GM12878 (cell line): Measurements from ENCODE around the gene CCDC149. TPM values are rescaled to one million over a fixed set of nuclear protein-coding genes. Genes with fewer than 3 reads are reported as not detected.

Source experiments
- ATAC-seq: fragments of 200-7000 bp; cut with Tn5 transposase; 3 replicates; pipeline ENCODE4 v1.9.1; 2020; ENCODE audit warnings: mild to moderate bottlenecking, moderate library complexity
- BruUV-seq: library from RNA; stranded (reverse); fragments of 400-500 nt; replicated peaks from 2 replicates; lab custom pipeline; 2021; lab: Mats Ljungman, UMichigan
- CTCF ChIA-PET: fragments of 300-600 bp; sonication (Branson Sonifier 250); formaldehyde crosslinking; extraction: SDS; loops from one replicate; lab custom pipeline; 2021; ENCODE audit warnings: inconsistent platforms; lab: Yijun Ruan, JAX
- POLR2A ChIA-PET: fragments of 350-600 bp; formaldehyde crosslinking; extraction: SDS; loops from one replicate; lab custom pipeline; 2021; ENCODE audit warnings: inconsistent platforms; lab: Charles Lee
- RAD21 ChIA-PET: fragments of 300-600 bp; sonication (Branson Sonifier 250); formaldehyde crosslinking; loops from one replicate; lab custom pipeline; 2023; ENCODE audit warnings: antibody characterized with exemption; ENCODE audit not compliant: unreplicated experiment; lab: Charles Lee
- SMC1A ChIA-PET: fragments of 300-600 bp; sonication (Branson Sonifier 250); formaldehyde crosslinking; loops from one replicate; lab custom pipeline; 2023; ENCODE audit not compliant: unreplicated experiment, uncharacterized antibody; lab: Charles Lee
- DNase-seq: peaks from one replicate; pipeline ENCODE4 v3.0.0-alpha.2; 2011; ENCODE audit warnings: low read depth, low spot score
- FAIRE-seq: peaks from 3 replicates; lab custom pipeline; 2011; peaks lifted over from hg19 to GRCh38; lab: Jason Lieb, UNC
- H2AFZ ChIP-seq: 2 replicates; pipeline ENCODE4 v1.6.0; 2011; ENCODE audit warnings: low read depth, low read length, control low read depth; ENCODE audit not compliant: control insufficient read depth
- H3K27ac ChIP-seq: 2 replicates; pipeline ENCODE4 v1.5.1; 2011; ENCODE audit warnings: control low read depth; ENCODE audit not compliant: control insufficient read depth, insufficient read depth
- H3K27me3 ChIP-seq, 2 experiments: replicated peaks in 1 of 2; 2 replicates each; pipeline versions ENCODE4 v1.6.0 to v1.6.1; 2011; ENCODE audit warnings: low read length in 1 of 2; ENCODE audit not compliant: control insufficient read depth in 2 of 2, insufficient read depth in 2 of 2
- H3K36me3 ChIP-seq, 2 experiments: 2 replicates each; pipeline ENCODE4 v1.5.1; 2011; ENCODE audit warnings: low read length in 1 of 2; ENCODE audit not compliant: control insufficient read depth in 2 of 2, insufficient read depth in 2 of 2
- H3K4me1 ChIP-seq: 2 replicates; pipeline ENCODE4 v1.6.1; 2011; ENCODE audit warnings: mild to moderate bottlenecking, low read length, moderate library complexity, mixed read lengths; ENCODE audit not compliant: control insufficient read depth, insufficient read depth
- H3K4me2 ChIP-seq: 2 replicates; pipeline ENCODE4 v1.6.0; 2011; ENCODE audit warnings: control low read depth; ENCODE audit not compliant: control insufficient read depth, insufficient read depth
- H3K4me3 ChIP-seq: fragments of 200-600 bp; sonication (generic); 2 replicates; pipeline ENCODE4 v1.5.1; 2016
- H3K79me2 ChIP-seq: 2 replicates; pipeline ENCODE4 v1.6.0; 2011; ENCODE audit warnings: low read length; ENCODE audit not compliant: control insufficient read depth, insufficient read depth
- H3K9ac ChIP-seq: 2 replicates; pipeline ENCODE4 v1.8.0; 2011; ENCODE audit warnings: low read length, control low read depth, mixed read lengths; ENCODE audit not compliant: control insufficient read depth, insufficient read depth
- H3K9me3 ChIP-seq: replicated peaks from 3 replicates; pipeline ENCODE4 v1.5.1; 2011; ENCODE audit warnings: mild to moderate bottlenecking, low read length; ENCODE audit not compliant: control insufficient read depth, insufficient read depth
- H4K20me1 ChIP-seq: 2 replicates; pipeline ENCODE4 v1.6.0; 2011; ENCODE audit not compliant: control insufficient read depth, insufficient read depth
- BACH1 ChIP-seq: fragments of 450-650 bp; IDR thresholded peaks from 2 replicates; pipeline ENCODE4 v1.6.1; 2017; ENCODE audit warnings: mild to moderate bottlenecking, borderline replicate concordance
- ETV6 ChIP-seq, 2 experiments: fragments of 450-650 bp in 1 of 2; IDR thresholded peaks in 1 of 2; conservative IDR thresholded peaks in 1 of 2; 2 replicates each; pipeline ENCODE4 v1.6.1; 2014; ENCODE audit warnings: antibody characterized with exemption in 1 of 2, borderline replicate concordance in 1 of 2, low read depth in 1 of 2, mild to moderate bottlenecking in 1 of 2, moderate library complexity in 1 of 2
- HCFC1 ChIP-seq: fragments of 150-350 bp; IDR thresholded peaks from 2 replicates; pipeline ENCODE4 v1.6.1; 2014; ENCODE audit warnings: low read length
- NFIC ChIP-seq: IDR thresholded peaks from 2 replicates; pipeline ENCODE4 v1.6.1; 2012; ENCODE audit warnings: low read depth, mild to moderate bottlenecking, inconsistent platforms, low read length, moderate library complexity
- NR2C1 ChIP-seq: fragments of 450-650 bp; IDR thresholded peaks from 2 replicates; pipeline ENCODE4 v1.6.1; 2017; ENCODE audit warnings: antibody characterized with exemption, mild to moderate bottlenecking, moderate library complexity
- NRF1 ChIP-seq: conservative IDR thresholded peaks from 2 replicates; pipeline ENCODE4 v1.6.1; 2011; ENCODE audit warnings: mild to moderate bottlenecking, low read depth, low read length, improper control_type of control experiment
- RELA ChIP-seq: fragments of 450-650 bp; IDR thresholded peaks from 2 replicates; pipeline ENCODE4 v1.8.0; 2014; ENCODE audit warnings: borderline replicate concordance; ENCODE audit not compliant: partially characterized antibody
- SIX5 ChIP-seq: IDR thresholded peaks from 2 replicates; pipeline ENCODE4 v1.6.1; 2011; ENCODE audit warnings: mild to moderate bottlenecking, low read depth, low read length, moderate library complexity; ENCODE audit not compliant: severe bottlenecking
- SMAD5 ChIP-seq: IDR thresholded peaks from 2 replicates; pipeline ENCODE4 v1.6.1; 2016; ENCODE audit warnings: antibody characterized with exemption, low read depth
- TAF1 ChIP-seq: IDR thresholded peaks from 2 replicates; pipeline ENCODE4 v1.6.1; 2011; ENCODE audit warnings: mild to moderate bottlenecking, low read depth, low read length, borderline replicate concordance
- ZNF384 ChIP-seq: IDR thresholded peaks from 2 replicates; pipeline ENCODE4 v1.6.1; 2012; ENCODE audit warnings: low read depth, mild to moderate bottlenecking, low read length, improper control_type of control experiment, borderline replicate concordance
- ZNF687 ChIP-seq: fragments of 450-650 bp; IDR thresholded peaks from 2 replicates; pipeline ENCODE4 v1.6.1; 2017; ENCODE audit warnings: mild to moderate bottlenecking, moderate library complexity
- ZSCAN29 ChIP-seq: fragments of 450-650 bp; IDR thresholded peaks from 2 replicates; pipeline ENCODE4 v1.6.1; 2017; ENCODE audit warnings: mild to moderate bottlenecking, moderate library complexity
- WGBS: methylation state at CpG from one replicate; pipeline ENCODE4 v1.1.6; 2016; ENCODE audit warnings: low lambda C conversion rate; ENCODE audit not compliant: insufficient replicate concordance, insufficient coverage; ENCODE audit errors: missing lambda C conversion rate; 5-methylcytosine and 5-hydroxymethylcytosine counted together
- in situ Hi-C: fragments of 300-500 bp; cut with MboI; formaldehyde crosslinking; loops from 9 replicates; pipeline ENCODE4 v1.14.3; 2018; ENCODE audit warnings: mixed read lengths
- intact Hi-C: fragments of 100-400 bp; cut with micrococcal nuclease; formaldehyde crosslinking; loops from one replicate; pipeline ENCODE4 v1.14.2; 2022; ENCODE audit not compliant: unreplicated experiment
- polyA plus RNA-seq, 11 experiments: library from polyadenylated mRNA; depleted of rRNA in 4 of 11; unstranded in 6 of 11; stranded (reverse) in 5 of 11; fragments of >200 nt; fragmentation: Nextera tagmentation in 4 of 11; fragmentation: Illumina TruSeq in 1 of 11; extraction: Ambion mirVana in 4 of 11; extraction: Trizol in 1 of 11; gene quantifications; 1 replicate in 1 of 11; 2 replicates in 10 of 11; pipeline versions ENCODE4 v1.2.1 to v1.2.3, GENCODE V29; 2011 to 2016; ENCODE audit warnings: inconsistent platforms in 2 of 11, missing spikeins in 2 of 11, low read depth in 1 of 11
- total RNA-seq, 4 experiments: library from RNA; depleted of rRNA in 3 of 4; stranded (reverse); fragments of >200 nt in 3 of 4; fragmentation: Illumina TruSeq in 1 of 4; extraction: Trizol in 1 of 4; gene quantifications; 2 replicates each; pipeline versions ENCODE4 v1.2.1 to v1.2.3, GENCODE V29; 2013 to 2021
- TF ChIP-seq, protein P1 (sequence below): fragments of 450-650 bp; IDR thresholded peaks from 2 replicates; pipeline ENCODE4 v1.6.1; 2017; ENCODE audit warnings: mild to moderate bottlenecking, moderate library complexity

The CCDC149 gene
- total and polyA plus RNA-seq, 10 of the 15 experiments (the other 5 are each of a cell fraction or from before 2014, with no cell fraction given): 0.03 to 0.04 (median 0.04) TPM; not detected in 7

DNA sequence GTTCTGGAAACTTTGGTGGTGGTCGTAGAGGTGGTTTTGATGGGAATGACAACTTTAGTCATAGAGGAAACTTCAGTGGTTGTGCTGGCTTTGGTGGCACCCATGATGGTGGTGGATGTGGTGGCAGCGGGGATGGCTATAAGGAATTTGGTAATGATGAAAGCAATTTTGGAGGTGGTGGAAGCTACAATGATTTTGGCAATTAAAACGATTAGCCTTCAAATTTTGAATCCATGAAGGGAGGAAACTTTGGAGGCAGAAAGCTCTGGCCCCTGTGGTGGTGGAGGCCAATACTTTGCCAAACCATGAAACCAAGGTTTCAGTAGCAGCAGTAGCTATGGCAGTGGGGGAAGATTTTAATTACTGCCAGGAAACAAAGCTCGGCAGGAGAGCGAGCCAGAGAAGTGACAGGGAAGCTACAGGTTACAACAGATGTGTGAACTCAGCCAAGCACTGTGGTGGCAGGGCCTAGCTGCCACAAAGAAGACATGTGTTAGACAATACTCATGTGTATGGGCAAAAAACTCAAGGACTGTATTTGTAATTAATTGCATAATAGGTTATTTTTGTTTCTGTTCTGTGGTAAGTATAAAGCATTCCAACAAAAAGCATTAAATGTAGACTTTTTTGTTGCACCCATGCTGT, 140.7 kb downstream of the CCDC149 start:
- intact Hi-C loops (no loop called here), in situ Hi-C loops (no loop called here)
- H3K9ac ChIP-seq: no peak overlapping the region
- DNase-seq: no peak
- H3K27ac ChIP-seq: no peak overlapping the region
- H3K36me3 ChIP-seq: no peaks in the 10 kb centered on the region
- H3K79me2 ChIP-seq: no peaks in the 10 kb centered on the region
- ChIA-PET CTCF (no interaction called here), POLR2A (no interaction called here), RAD21 (no interaction called here), SMC1A (interaction anchor here (0.8 kb wide), 1 partner anchor 16 kb away, joined by 3 read pairs; no protein-coding TSS in a partner anchor)
- ATAC-seq: no peak
- no peaks in the 10 kb centered on the region for H4K20me1 ChIP-seq
- H2AFZ ChIP-seq: no peak overlapping the region
- no peaks in the 10 kb centered on the region for H3K27me3 ChIP-seq
- no peak for FAIRE-seq
- H3K9me3 ChIP-seq: no peaks in the 10 kb centered on the region
- peaks cover 11% of the 10 kb centered on the region for H3K4me1 ChIP-seq
- no TSS peak for BruUV-seq
- H3K4me3 ChIP-seq: no peak overlapping the region
- no peak for TF ChIP-seq HCFC1
- TF ChIP-seq ZSCAN29: no peak
- TF ChIP-seq NFIC: no peak
- TF ChIP-seq ETV6 (conservative IDR thresholded peaks at IDR 0.05 in 1 of 2, IDR thresholded peaks at IDR 0.05 in 1 of 2; ENCODE audit: borderline replicate concordance in 1 of 2, low read depth in 1 of 2): no peak
- TF ChIP-seq ZNF384: no peak
- TF ChIP-seq SIX5: no peak
- TF ChIP-seq NRF1: no peak
- TF ChIP-seq BACH1: no peak
- TF ChIP-seq ZNF687: no peak
- TF ChIP-seq NR2C1: no peak
- TF ChIP-seq SMAD5: no peak
- TF ChIP-seq, protein P1, sequence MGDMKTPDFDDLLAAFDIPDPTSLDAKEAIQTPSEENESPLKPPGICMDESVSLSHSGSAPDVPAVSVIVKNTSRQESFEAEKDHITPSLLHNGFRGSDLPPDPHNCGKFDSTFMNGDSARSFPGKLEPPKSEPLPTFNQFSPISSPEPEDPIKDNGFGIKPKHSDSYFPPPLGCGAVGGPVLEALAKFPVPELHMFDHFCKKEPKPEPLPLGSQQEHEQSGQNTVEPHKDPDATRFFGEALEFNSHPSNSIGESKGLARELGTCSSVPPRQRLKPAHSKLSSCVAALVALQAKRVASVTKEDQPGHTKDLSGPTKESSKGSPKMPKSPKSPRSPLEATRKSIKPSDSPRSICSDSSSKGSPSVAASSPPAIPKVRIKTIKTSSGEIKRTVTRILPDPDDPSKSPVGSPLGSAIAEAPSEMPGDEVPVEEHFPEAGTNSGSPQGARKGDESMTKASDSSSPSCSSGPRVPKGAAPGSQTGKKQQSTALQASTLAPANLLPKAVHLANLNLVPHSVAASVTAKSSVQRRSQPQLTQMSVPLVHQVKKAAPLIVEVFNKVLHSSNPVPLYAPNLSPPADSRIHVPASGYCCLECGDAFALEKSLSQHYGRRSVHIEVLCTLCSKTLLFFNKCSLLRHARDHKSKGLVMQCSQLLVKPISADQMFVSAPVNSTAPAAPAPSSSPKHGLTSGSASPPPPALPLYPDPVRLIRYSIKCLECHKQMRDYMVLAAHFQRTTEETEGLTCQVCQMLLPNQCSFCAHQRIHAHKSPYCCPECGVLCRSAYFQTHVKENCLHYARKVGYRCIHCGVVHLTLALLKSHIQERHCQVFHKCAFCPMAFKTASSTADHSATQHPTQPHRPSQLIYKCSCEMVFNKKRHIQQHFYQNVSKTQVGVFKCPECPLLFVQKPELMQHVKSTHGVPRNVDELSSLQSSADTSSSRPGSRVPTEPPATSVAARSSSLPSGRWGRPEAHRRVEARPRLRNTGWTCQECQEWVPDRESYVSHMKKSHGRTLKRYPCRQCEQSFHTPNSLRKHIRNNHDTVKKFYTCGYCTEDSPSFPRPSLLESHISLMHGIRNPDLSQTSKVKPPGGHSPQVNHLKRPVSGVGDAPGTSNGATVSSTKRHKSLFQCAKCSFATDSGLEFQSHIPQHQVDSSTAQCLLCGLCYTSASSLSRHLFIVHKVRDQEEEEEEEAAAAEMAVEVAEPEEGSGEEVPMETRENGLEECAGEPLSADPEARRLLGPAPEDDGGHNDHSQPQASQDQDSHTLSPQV: no peak
- no peak for TF ChIP-seq TAF1
- TF ChIP-seq RELA: no peak
- WGBS: 44% methylated on average over 5 of the region's 5 CpGs
- no peak overlapping the region for H3K4me2 ChIP-seq
